ENCODE measurements around the gene RAB4B. TPM values are rescaled to one million over a fixed set of nuclear protein-coding genes. Genes with fewer than 3 reads are reported as not detected.
A peak's percentile ranks its signal among the peaks of the same experiment; 100 is the strongest.

RAB4B gene
- total and polyA plus RNA-seq, 2 of the 13 experiments (the other 11 are each of a cell fraction or from before 2014, with no cell fraction given) = 3.3 to 5.4 TPM

DNA sequence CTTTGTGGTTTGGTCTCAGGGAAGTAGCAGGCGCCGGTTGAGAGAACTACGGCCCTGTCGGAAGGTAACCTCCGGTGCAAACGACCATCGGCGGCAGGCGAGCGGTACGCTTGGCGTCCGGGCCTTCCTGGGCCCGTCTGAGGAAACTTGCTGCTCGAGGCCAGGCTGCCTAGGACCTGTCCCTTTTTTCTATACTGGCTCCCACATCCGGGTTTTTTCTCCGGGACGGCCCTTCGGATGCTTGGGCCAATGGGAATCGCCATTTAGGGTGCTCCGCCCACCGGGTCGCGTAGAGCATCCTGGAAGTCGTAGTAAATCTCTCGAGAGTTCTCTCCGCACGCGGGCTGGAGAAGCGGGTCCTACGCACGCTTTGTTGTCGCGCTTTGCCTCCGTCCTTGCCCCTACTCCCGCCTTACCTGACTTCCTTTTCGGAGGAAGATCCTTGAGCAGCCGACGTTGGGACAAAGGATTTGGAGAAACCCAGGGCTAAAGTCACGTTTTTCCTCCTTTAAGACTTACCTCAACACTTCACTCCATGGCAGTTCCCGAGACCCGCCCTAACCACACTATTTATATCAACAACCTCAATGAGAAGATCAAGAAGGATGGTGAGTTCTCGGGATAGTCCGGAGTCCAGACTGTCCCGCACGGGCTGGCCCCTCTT, 27.0 kb upstream of the RAB4B start, which contains the start of gene SNRPA (continued):
- no peak for TF ChIP-seq ZNF644 (CRISPR knock-in tag; IDR thresholded peaks at IDR 0.05; ENCODE audit: low read depth)
- TF ChIP-seq, protein P1, sequence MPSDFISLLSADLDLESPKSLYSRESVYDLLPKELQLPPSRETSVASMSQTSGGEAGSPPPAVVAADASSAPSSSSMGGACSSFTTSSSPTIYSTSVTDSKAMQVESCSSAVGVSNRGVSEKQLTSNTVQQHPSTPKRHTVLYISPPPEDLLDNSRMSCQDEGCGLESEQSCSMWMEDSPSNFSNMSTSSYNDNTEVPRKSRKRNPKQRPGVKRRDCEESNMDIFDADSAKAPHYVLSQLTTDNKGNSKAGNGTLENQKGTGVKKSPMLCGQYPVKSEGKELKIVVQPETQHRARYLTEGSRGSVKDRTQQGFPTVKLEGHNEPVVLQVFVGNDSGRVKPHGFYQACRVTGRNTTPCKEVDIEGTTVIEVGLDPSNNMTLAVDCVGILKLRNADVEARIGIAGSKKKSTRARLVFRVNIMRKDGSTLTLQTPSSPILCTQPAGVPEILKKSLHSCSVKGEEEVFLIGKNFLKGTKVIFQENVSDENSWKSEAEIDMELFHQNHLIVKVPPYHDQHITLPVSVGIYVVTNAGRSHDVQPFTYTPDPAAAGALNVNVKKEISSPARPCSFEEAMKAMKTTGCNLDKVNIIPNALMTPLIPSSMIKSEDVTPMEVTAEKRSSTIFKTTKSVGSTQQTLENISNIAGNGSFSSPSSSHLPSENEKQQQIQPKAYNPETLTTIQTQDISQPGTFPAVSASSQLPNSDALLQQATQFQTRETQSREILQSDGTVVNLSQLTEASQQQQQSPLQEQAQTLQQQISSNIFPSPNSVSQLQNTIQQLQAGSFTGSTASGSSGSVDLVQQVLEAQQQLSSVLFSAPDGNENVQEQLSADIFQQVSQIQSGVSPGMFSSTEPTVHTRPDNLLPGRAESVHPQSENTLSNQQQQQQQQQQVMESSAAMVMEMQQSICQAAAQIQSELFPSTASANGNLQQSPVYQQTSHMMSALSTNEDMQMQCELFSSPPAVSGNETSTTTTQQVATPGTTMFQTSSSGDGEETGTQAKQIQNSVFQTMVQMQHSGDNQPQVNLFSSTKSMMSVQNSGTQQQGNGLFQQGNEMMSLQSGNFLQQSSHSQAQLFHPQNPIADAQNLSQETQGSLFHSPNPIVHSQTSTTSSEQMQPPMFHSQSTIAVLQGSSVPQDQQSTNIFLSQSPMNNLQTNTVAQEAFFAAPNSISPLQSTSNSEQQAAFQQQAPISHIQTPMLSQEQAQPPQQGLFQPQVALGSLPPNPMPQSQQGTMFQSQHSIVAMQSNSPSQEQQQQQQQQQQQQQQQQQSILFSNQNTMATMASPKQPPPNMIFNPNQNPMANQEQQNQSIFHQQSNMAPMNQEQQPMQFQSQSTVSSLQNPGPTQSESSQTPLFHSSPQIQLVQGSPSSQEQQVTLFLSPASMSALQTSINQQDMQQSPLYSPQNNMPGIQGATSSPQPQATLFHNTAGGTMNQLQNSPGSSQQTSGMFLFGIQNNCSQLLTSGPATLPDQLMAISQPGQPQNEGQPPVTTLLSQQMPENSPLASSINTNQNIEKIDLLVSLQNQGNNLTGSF (CRISPR knock-in tag; IDR thresholded peaks at IDR 0.05) = no peak
- TF ChIP-seq NR3C1 (CRISPR knock-in tag; IDR thresholded peaks at IDR 0.05) = no peak
- TF ChIP-seq HDAC2 (CRISPR knock-in tag; IDR thresholded peaks at IDR 0.05) = peak; percentile 16; the same call in 1 of the 2 replicates
- TF ChIP-seq ZGPAT (CRISPR knock-in tag; IDR thresholded peaks at IDR 0.05) = peak; percentile 34; the same call in 1 of the 2 replicates
- no peak for TF ChIP-seq HNRNPL (IDR thresholded peaks at IDR 0.05; ENCODE audit: low read depth, low read length)
- no peak for TF ChIP-seq ZNF367 (CRISPR knock-in tag; IDR thresholded peaks at IDR 0.05; ENCODE audit: borderline replicate concordance)
- 0 out of 2 replicates have a peak, but pooled peaks have one; percentile 25 for TF ChIP-seq XBP1 (CRISPR knock-in tag; IDR thresholded peaks at IDR 0.05)
- no peak for TF ChIP-seq ZNF547 (CRISPR knock-in tag; IDR thresholded peaks at IDR 0.05)
- peak; percentile 65 for TF ChIP-seq NFYC (CRISPR knock-in tag; IDR thresholded peaks at IDR 0.05)
- TF ChIP-seq ZNF251 (CRISPR knock-in tag; IDR thresholded peaks at IDR 0.05) = no peak
- no peak for TF ChIP-seq PHF20 (CRISPR knock-in tag; IDR thresholded peaks at IDR 0.05)
- no peak for TF ChIP-seq KLF9 (CRISPR knock-in tag; IDR thresholded peaks at IDR 0.05; ENCODE audit: low read depth)
- TF ChIP-seq ZNF704 (CRISPR knock-in tag; IDR thresholded peaks at IDR 0.05; ENCODE audit: borderline replicate concordance) = no peak; the same call in 1 of the 2 replicates
- TF ChIP-seq NCOA1 (CRISPR knock-in tag; IDR thresholded peaks at IDR 0.05) = no peak
- TF ChIP-seq ONECUT2 (CRISPR knock-in tag; IDR thresholded peaks at IDR 0.05) = no peak
- TF ChIP-seq FOXO4 (CRISPR knock-in tag; conservative IDR thresholded peaks at IDR 0.05) = no peak
- TF ChIP-seq ZNF143 (CRISPR knock-in tag; IDR thresholded peaks at IDR 0.05) = peak; percentile 90
- no peak for TF ChIP-seq SMAD9 (CRISPR knock-in tag; IDR thresholded peaks at IDR 0.05)
- no peak for TF ChIP-seq MAFF (IDR thresholded peaks at IDR 0.05; ENCODE audit: low read depth, low read length)
- TF ChIP-seq ZKSCAN1 (IDR thresholded peaks at IDR 0.05; ENCODE audit: low read length) = no peak
- no peak for TF ChIP-seq ZBTB25 (CRISPR knock-in tag; IDR thresholded peaks at IDR 0.05)
